Right atrium auricular region (tissue), 2 donors: Measurements from ENCODE around the gene LIN54. TPM values are rescaled to one million over a fixed set of nuclear protein-coding genes. Genes with fewer than 3 reads are reported as not detected.
A peak's percentile ranks its signal among the peaks of the same experiment; 100 is the strongest.

Experiments
- DNase-seq: peaks from one replicate; pipeline ENCODE4 v3.0.0-alpha.2; 2019; ENCODE audit warnings: low spot score
- H3K27ac ChIP-seq, 2 donors: fragments of 200-600 bp; sonication (generic); 1 replicate in 1 of 2; 2 replicates in 1 of 2; pipeline ENCODE4 v1.5.1; 2016 to 2019
- H3K27me3 ChIP-seq, 2 donors: fragments of 200-600 bp; sonication (generic); one replicate each; pipeline versions ENCODE4 v1.5.1 to v1.6.0; 2017 to 2019
- H3K36me3 ChIP-seq: fragments of 200-600 bp; sonication (generic); one replicate; pipeline ENCODE4 v1.5.1; 2016
- H3K4me1 ChIP-seq, 2 donors: fragments of 200-600 bp; sonication (generic); one replicate each; pipeline versions ENCODE4 v1.5.1 to v1.6.0; 2017 to 2019
- H3K4me3 ChIP-seq, 2 donors: fragments of 200-600 bp; sonication (generic); 1 replicate in 1 of 2; 2 replicates in 1 of 2; pipeline ENCODE4 v1.5.1; 2017 to 2019; ENCODE audit warnings: mild to moderate bottlenecking in 1 of 2, moderate library complexity in 1 of 2
- H3K9me3 ChIP-seq, 2 donors: fragments of 200-600 bp; sonication (generic); one replicate each; pipeline ENCODE4 v1.5.1; 2019
- CTCF ChIP-seq, 2 donors: fragments of 200-600 bp; sonication (generic); IDR thresholded peaks; one replicate each; pipeline ENCODE4 v1.5.1; 2019; ENCODE audit warnings: antibody characterized with exemption in 2 of 2
- total RNA-seq, 2 donors: library from RNA; depleted of rRNA; stranded (reverse); fragments of >200 nt; gene quantifications; one replicate each; pipeline ENCODE4 v1.1.0, GENCODE V29; 2016

Gene LIN54
- total RNA-seq, 2 donors from 2014 or later = 4.8 to 6.2 TPM

- no peak overlapping the region for H3K27ac ChIP-seq
Measured at GRCh38 chr4:83040269-83040668, 29.6 kb upstream of the LIN54 start.

GRCh38 chr4:83036991-83037665, 26.5 kb upstream of the LIN54 start:
- no peaks in the 10 kb centered on the region for H3K36me3 ChIP-seq
- no peak for TF ChIP-seq CTCF (IDR thresholded peaks at IDR 0.05)
- peaks cover 0 to 20% of the 10 kb centered on the region in 2 donors for H3K4me1 ChIP-seq
- no peaks in the 10 kb centered on the region for H3K27me3 ChIP-seq
- no peak overlapping the region for H3K4me3 ChIP-seq
- H3K9me3 ChIP-seq = no peaks in the 10 kb centered on the region
- no peak for DNase-seq
- no peak overlapping the region for H3K27ac ChIP-seq

More at GRCh38 chr4:83040269-83040668, 29.6 kb upstream of the LIN54 start:
- H3K27me3 ChIP-seq = no peaks in the 10 kb centered on the region
- H3K4me1 ChIP-seq = peaks cover 0 to 20% of the 10 kb centered on the region in 2 donors
- no peak overlapping the region for H3K4me3 ChIP-seq
- no peaks in the 10 kb centered on the region for H3K36me3 ChIP-seq
- H3K9me3 ChIP-seq = no peaks in the 10 kb centered on the region
- no peak for DNase-seq
- no peak for TF ChIP-seq CTCF (IDR thresholded peaks at IDR 0.05)

- H3K9me3 ChIP-seq = no peaks in the 10 kb centered on the region
- H3K4me3 ChIP-seq = peak within 1 kb of the TSS; percentile 70 to 89
- H3K4me1 ChIP-seq = peaks cover 0 to 20% of the 10 kb centered on the region in 2 donors
- TF ChIP-seq CTCF (IDR thresholded peaks at IDR 0.05) = peak in 1 of 2 donors; percentile 56
- no peaks in the 10 kb centered on the region for H3K27me3 ChIP-seq
- no peaks in the 10 kb centered on the region for H3K36me3 ChIP-seq
- peak; percentile 97 for DNase-seq
- H3K27ac ChIP-seq = peak within 1 kb of the TSS; percentile 90
Measured at GRCh38 chr4:83034630-83035494, 24.2 kb upstream of the LIN54 start, which contains the start of gene COPS4. TSS of gene COPS4 (plus strand) at chr4:83035183. CDS start at chr4:83035225, 42 bp downstream.

GRCh38 chr4:83029688-83030087, 19.1 kb upstream of the LIN54 start:
- Histone ChIP-seq H3K27ac (no peak overlapping the region), H3K9me3 (peaks cover 0 to 11% of the 10 kb centered on the region in 2 donors)

GRCh38 chr4:83028976-83029375, 18.4 kb upstream of the LIN54 start:
- Histone ChIP-seq H3K27me3 (no peaks in the 10 kb centered on the region), H3K9me3 (peaks cover 0 to 15% of the 10 kb centered on the region in 2 donors), H3K4me1 (no peaks in the 10 kb centered on the region), H3K4me3 (no peak overlapping the region), H3K36me3 (no peaks in the 10 kb centered on the region), H3K27ac (no peak overlapping the region)
- no peak for TF ChIP-seq CTCF (IDR thresholded peaks at IDR 0.05)
- no peak for DNase-seq

More at GRCh38 chr4:83029688-83030087, 19.1 kb upstream of the LIN54 start:
- no peak overlapping the region for H3K4me3 ChIP-seq
- H3K4me1 ChIP-seq = no peaks in the 10 kb centered on the region
- H3K36me3 ChIP-seq = no peaks in the 10 kb centered on the region
- no peak for DNase-seq
- TF ChIP-seq CTCF (IDR thresholded peaks at IDR 0.05) = no peak
- H3K27me3 ChIP-seq = no peaks in the 10 kb centered on the region
